Stimulated activated CD4-positive, alpha-beta T cell treated with anti-CD3 and anti-CD28 coated beads, Interleukin-4, amount 100 ng/mL, for 1 hour (primary cell): ENCODE measurements around the gene VAT1.

Source experiments
- DNase-seq: peaks from one replicate; pipeline ENCODE4 v3.0.0-alpha.2; 2020

VAT1 gene

DNA sequence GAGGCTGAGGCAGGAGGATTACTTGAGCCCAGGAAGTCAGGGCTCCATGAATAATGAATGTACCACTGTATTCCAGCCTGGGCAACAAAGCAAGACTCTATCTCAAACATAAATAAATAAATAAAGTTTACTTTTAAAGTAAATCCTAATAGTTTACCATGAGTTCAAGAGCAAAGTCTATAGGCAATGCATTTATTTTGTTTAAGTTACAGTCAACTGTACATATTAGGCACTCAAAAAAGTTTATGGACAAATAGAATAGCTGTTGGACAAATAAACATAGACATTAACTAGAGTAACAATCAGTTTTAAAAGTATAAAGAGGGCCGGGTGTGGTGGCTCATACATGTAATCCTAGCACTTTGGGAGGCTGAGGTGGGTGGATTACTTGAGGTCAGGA, 54.3 kb downstream of the VAT1 start:
- no peak for DNase-seq
